ENCODE data around the gene NCAN. TPM values are rescaled to one million over a fixed set of nuclear protein-coding genes. Genes with fewer than 3 reads are reported as not detected.

Gene NCAN
- total and polyA plus RNA-seq, 11 donors = not detected

DNA sequence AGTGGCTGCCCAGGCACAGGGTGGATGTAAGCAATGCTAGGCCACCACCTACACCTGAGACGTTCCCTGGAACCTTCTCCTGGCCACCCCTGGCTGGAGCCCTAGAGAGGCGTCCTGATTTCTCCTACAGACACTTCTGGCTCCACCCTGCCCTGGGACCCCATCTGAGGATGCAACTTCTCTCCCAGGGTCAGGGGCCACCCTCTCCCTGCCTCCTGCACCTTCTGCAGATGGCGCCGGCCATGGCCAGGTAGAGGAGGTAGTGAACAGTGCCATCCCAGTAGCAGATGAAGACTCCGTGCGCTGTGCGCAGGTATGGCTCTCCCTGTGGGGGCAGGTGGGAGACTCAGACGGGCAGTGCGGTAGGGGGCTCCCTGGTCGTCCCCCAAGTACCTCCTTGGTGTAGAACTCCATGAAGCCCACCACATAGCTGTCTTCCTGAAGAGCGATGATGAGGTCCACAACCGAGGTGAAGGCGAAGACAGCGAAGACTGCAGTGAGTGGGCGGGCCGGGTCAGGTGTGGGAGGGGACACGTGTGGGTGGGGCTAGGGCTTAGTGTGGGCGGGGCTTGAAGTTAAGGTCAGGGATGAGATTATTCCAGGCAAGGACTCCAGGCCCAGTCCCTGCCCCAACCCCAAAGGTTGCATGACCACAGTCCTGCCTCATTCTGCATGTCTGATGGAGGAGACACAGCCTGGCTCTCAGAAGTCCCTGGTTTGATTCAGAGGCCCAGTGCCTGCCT lies 58.4 kb downstream of the NCAN start:
- H3K27me3 ChIP-seq = peaks cover 0 to 13% (median 0%) of the 10 kb centered on the region in 9 donors
- DNase-seq = no peak
- H3K9me3 ChIP-seq = no peaks in the 10 kb centered on the region
- ATAC-seq = no peak
- H3K4me3 ChIP-seq = no peak overlapping the region
- H3K27ac ChIP-seq = no peak overlapping the region
- 76 to 84% (median 78%) methylated on average over 17 to 18 of the region's 18 CpGs for WGBS, 4 donors
- intact Hi-C loops (cut with DNase I) = no loop called here
- peaks cover 0 to 3% (median 0%) of the 10 kb centered on the region in 9 donors for H3K36me3 ChIP-seq
- TF ChIP-seq POLR2A (IDR thresholded peaks at IDR 0.05) (no peak), CTCF (IDR thresholded peaks at IDR 0.05) (no peak)
- peaks cover 0 to 11% (median 0%) of the 10 kb centered on the region in 12 donors for H3K4me1 ChIP-seq

- DNase-seq (no peak), ATAC-seq (no peak)
- Histone ChIP-seq H3K27me3 (peaks cover 0 to 13% (median 0%) of the 10 kb centered on the region in 9 donors), H3K4me1 (peaks cover 0 to 11% (median 0%) of the 10 kb centered on the region in 12 donors), H3K4me3 (no peak overlapping the region), H3K27ac (no peak overlapping the region), H3K9me3 (no peaks in the 10 kb centered on the region), H3K36me3 (peaks cover 0 to 11% (median 5%) of the 10 kb centered on the region in 9 donors)
- TF ChIP-seq POLR2A (IDR thresholded peaks at IDR 0.05) = no peak
- TF ChIP-seq CTCF (IDR thresholded peaks at IDR 0.05) = no peak
- intact Hi-C loops (cut with DNase I) = no loop called here
- 92 to 97% (median 94%) methylated on average over 8 of the region's 8 CpGs for WGBS, 4 donors
These were observed 59.2 kb downstream of the NCAN start for GRCh38 chr19:19270749-19271571.

DNA sequence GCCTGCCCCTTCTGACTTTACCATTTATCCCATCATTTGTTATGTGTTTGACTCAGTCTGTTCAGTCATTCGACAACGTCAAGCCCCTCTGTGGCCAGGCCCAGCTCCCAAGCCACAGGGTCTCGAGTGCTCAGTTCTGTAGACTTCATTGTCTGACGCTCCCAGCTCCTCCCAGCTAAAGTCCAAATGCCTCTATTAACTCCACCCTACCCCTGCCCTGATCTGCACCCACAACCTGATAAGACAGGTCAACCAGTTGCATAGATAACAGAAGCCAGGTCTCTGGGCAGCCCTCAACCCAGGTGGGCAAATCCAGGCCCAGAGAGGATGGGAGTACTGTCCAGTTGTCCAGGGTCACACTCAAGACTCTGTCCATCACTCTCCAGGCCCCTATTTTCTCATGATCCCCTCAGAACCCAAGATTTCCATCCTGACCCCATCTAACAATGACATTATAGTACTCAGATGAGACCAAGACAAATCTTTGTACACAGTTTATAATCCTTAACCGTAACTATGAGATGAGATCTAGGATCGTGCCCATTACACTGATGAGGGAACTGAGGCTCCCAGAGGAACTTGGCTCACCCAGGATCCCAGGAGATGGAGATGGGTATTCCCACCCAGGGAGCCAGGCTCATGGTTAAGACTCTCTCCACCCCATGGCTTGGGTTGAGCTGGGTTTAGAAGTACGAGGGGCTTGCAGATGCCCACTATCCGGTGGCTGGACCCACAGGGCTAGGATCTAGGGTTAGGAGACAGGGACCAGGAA lies 60.3 kb downstream of the NCAN start:
- H3K4me3 ChIP-seq = no peak overlapping the region
- no peak for DNase-seq
- H3K4me1 ChIP-seq = peaks cover 0 to 11% (median 0%) of the 10 kb centered on the region in 12 donors
- WGBS, 4 donors = 87 to 91% (median 89%) methylated on average over 8 of the region's 8 CpGs
- TF ChIP-seq POLR2A (IDR thresholded peaks at IDR 0.05) (no peak), CTCF (IDR thresholded peaks at IDR 0.05) (no peak)
- no peaks in the 10 kb centered on the region for H3K9me3 ChIP-seq
- peaks cover 0 to 22% (median 16%) of the 10 kb centered on the region in 9 donors for H3K36me3 ChIP-seq
- no peak for ATAC-seq
- H3K27ac ChIP-seq = no peak overlapping the region
- intact Hi-C loops (cut with DNase I) = no loop called here
- peaks cover 0 to 13% (median 0%) of the 10 kb centered on the region in 9 donors for H3K27me3 ChIP-seq
